ENCODE measurements around the gene MUC16.
"Not testable (repeated sequence)": the region's sequence is repeated elsewhere in the genome, so short reads cannot be mapped to it uniquely, and the experiment has no call there.

MUC16 gene

GRCh38 chr19:9009935-9010651 is at the start of gene MUC16:
Gene MUC16 (minus strand): TSS chr19:9010409.
- DNase-seq (ENCODE audit: low read depth in 2 of 2) = no peak

GRCh38 chr19:9058905-9059667 is 48.9 kb upstream of the MUC16 start:
- DNase-seq (ENCODE audit: low read depth in 2 of 2) = no peak

- DNase-seq (ENCODE audit: low read depth in 2 of 2) = no peak
These were observed 47.5 kb upstream of the MUC16 start for GRCh38 chr19:9057505-9058258.

- not testable (repeated sequence) for DNase-seq (ENCODE audit: low read depth in 2 of 2)
These were observed 45.9 kb upstream of the MUC16 start for GRCh38 chr19:9056131-9056530.

DNA sequence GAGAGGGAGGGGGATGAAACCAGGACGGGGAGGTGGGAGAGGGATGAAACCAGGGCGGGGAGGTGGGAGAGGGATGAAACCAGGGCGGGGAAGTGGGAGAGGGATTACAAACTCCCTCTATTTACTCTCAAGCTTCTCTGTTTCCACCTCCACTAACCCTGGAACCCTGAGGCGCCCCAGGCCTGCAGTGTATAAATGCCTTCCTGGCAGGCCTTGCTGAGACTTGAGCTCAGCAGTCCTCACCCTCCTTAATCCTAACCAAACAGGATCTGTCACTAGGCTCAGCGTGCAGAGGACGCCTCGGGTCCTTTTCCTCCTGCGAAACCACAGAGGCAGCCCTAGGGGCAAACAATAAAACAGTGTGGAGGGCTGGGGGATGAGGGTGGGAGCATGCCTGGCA is 44.6 kb upstream of the MUC16 start:
- no peak for DNase-seq (ENCODE audit: low read depth in 2 of 2)

DNA sequence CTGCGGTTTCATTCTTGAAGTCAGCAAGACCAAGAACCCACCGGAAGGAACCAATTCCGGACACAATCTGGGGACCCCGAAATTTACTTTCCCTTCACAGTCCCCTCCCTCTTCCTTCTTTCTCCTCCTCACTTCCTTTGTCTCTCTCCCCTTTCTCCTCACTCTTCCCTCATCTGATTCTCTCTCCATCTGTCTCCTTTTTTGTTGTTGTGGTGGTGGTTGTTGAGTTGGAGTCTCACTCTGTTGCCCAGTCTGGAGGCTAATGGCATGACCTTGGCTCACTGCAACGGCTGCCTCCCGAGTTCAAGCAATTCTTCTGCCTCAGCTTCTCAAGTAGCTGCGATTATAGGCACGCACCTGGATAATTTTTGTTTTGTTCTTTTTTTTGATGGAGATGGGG is 44.0 kb upstream of the MUC16 start:
- DNase-seq (ENCODE audit: low read depth in 2 of 2) = no peak

- DNase-seq (ENCODE audit: low read depth in 2 of 2) = not testable (repeated sequence)
These were observed 43.5 kb upstream of the MUC16 start for GRCh38 chr19:9053674-9054073.

DNA sequence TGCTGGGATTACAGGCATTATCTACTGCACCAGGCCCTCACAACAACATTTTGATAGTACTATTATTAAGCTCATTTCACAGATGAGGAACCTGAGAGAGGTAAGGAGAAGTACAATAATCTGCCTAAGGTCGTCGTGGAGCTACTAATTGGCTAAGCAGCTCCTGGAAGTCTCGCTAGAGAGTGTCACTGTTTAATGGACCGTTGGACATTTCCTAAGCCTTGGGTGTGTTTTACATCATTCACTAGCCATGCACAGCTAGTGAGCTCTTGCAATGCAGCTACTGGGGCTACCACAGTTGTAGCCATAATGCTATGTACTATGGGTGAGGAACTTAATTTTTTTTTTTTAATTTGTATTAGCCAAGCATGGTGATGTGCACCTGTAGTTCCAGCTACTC is 42.7 kb upstream of the MUC16 start:
- DNase-seq (ENCODE audit: low read depth in 2 of 2) = no peak

DNA sequence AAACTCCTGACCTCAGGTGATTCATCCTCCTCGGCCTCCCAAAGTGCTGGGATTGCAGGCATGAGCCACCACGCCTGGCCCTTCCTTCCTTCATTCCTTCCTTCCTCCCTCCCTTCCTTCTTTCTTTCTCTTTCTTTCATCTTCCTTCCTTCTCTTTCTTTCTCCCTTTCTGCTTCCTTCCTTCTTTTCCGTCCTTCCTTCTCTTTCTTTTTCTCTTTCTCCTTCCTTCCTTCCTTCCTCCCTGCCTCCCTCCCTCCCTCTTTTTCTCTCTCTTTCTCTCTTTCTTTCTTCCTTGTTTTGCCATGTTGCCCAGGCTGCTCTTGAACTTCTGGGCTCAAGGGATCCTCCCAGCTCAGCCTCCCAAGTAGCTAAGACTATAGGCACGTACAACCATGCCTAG is 36.5 kb upstream of the MUC16 start:
- no peak for DNase-seq (ENCODE audit: low read depth in 2 of 2)

- no peak for DNase-seq (ENCODE audit: low read depth in 2 of 2)
These were observed 34.2 kb upstream of the MUC16 start for GRCh38 chr19:9044449-9044848.

DNA sequence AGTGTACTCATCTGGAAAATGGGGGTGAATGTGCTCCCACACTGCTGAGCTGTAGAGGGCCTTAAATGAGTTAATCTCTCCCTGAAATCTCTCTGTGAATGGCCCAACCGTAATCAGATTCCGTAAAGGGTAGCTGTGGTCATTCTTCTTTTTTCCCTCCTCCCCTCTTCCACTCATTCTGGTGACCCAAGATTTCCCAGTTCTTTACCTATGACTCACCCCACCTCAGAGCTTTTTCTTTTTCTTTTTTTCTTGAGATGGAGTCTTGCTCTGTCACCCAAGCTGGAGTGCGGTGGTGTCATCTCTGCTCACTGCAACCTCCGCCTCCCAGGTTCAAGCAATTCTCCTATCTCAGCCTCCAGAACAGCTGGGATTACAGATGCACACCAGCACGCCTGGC is 33.3 kb upstream of the MUC16 start:
- no peak for DNase-seq (ENCODE audit: low read depth in 2 of 2)

DNA sequence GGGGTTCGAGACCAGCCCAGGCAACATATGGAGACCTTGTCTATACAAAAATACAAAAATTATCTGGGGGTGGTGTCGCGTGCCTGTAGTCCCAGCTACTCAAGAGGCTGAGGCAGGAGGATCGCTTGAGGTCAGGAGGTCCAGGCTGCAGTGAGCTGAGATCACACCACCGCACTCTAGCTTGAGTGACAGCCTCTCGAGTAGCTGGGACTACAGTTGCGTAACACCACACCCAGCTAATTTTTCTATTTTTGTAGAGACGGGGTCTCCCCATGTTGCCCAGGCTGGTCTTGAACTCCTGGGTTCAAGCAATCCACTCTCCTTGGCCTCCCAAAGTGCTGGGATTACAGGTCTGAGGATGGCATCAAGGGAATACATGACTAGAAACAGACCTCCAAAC is 30.8 kb upstream of the MUC16 start:
- DNase-seq (ENCODE audit: low read depth in 2 of 2) = no peak

DNA sequence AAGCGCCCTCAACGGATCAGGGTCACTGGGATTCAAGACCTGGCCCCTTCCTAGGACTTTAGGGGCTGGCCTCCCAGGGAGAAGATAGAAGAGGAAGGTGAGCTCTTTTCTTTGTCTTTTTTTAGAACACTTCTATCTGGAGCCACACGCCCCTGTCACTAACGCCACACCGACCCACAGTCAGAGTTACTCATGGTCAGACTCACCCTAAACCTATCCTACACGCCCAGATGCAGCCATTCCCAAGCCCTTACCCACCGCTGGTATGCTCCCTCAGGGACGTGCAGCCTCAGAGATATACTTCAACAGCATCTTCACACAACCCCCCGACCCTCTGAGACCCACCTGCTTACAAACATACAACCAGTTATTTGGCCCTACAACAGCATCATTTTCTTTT is 29.9 kb upstream of the MUC16 start:
- DNase-seq (ENCODE audit: low read depth in 2 of 2) = no peak

DNA sequence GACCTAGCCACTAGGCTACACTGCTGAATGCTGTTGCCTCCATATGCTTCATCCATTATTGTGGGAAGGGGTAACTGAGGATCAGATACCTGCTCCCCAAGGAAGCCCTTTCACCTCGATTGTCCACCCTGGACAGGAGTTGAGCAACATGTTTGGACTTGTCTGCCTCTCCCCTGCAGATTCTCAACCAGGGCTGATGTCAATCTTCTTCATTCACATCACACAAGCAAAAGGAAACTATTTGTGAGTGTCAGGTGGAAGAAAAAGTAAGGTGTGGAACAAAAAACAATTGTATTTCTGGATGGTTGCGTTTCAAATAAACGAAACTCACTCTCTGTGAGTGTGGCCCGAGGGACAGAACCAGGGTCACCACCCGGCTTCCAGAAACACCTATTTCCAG is 29.5 kb upstream of the MUC16 start:
- no peak for DNase-seq (ENCODE audit: low read depth in 2 of 2)

DNA sequence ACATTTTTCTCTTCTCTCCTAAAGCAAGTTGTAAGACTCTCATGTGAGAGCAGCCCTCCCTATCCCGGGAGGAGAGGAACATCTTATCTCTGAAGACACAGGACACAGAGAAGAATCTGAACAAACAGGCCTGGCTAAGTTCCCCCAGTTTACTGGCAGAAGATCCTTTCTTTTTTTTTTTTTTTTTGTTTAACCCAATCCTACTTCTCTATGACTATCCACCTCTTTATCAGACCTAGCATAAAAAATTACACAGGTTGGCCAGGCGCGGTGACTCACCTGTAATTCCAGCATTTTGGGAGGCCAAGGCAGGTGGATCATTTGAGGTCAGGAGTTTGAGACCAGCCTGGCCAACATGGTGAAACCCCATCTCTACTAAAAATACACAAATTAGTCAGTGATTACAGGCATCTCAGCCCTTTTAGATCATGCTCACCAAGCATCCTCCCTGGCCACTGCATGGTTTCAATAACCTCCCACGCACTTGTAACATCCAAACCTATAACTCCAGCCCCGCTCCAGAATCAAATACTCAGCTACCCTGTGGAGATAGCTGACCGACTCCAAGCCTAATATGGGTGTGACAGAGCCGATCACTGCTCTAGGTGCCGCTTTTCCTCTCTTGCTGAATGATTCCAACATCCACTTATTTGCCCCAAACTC is 27.3 kb upstream of the MUC16 start:
- no peak for DNase-seq (ENCODE audit: low read depth in 2 of 2)

GRCh38 chr19:9032136-9032631 is 22.0 kb upstream of the MUC16 start:
- DNase-seq (ENCODE audit: low read depth in 2 of 2) = no peak

DNA sequence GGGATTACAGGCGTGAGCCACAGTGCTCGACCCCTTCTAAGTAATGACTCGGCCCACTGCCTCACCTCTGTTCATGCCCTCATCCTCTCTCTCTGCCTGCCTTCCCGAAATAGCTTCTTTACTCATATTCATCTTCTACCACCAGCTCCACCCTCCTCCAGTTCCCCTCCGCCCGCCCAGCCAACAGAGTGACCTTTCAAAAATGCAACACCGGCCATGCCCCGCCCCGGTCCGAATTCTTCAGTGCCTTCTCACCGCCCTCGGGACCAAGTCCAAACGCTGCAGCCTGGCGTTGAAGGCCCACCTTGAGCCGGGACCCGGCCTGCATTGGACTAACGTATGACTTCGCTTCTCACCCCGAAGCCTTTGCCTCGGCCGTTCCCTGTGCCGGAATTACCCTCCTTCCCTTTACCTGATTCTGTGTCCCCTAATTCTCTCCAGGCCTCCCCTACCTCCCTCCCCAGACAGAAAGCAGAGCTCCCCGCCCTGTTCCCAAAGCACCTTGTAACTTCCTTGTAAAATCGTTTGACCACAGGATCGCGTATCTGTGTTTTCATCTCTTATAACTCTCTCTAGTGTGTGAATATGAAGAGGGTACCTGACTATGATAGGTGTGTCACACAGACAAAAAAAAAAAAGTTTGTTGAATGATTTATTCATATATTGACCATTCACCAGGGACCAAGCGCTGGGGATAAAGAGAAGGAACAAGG is 8.1 kb upstream of the MUC16 start:
- DNase-seq (ENCODE audit: low read depth in 2 of 2) = no peak

- no peak for DNase-seq (ENCODE audit: low read depth in 2 of 2)
These were observed 4.6 kb upstream of the MUC16 start for GRCh38 chr19:9014803-9015202.

DNA sequence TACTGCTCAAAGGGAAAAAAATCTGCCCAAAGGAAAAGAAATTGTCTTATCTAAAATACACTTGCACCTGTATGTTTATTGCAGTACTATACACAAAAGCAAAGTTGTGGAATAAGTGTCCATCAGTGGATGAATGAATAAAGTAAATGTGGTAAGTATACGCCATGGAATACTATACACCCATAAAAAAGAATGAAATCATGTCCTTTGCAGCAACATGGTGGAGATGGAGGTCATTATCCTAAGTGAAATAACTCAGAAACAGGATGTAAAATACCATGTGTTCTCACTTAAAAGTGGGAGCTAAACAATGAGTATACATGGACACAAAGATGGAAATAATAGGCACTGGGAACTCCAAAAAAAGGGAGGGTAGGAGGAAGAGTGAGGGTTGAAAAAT is 3.8 kb upstream of the MUC16 start:
- no peak for DNase-seq (ENCODE audit: low read depth in 2 of 2)

- DNase-seq (ENCODE audit: low read depth in 2 of 2) = no peak
These were observed 1.7 kb upstream of the MUC16 start for GRCh38 chr19:9011875-9012274.

- DNase-seq (ENCODE audit: low read depth in 2 of 2) = no peak
These were observed 484 bp upstream of the MUC16 start for GRCh38 chr19:9010693-9011092.

Measured in fibroblast of skin of left quadriceps (primary cell).